ENCODE data around the gene GALNT6. TPM values are rescaled to one million over a fixed set of nuclear protein-coding genes. Genes with fewer than 3 reads are reported as not detected.
A peak's percentile ranks its signal among the peaks of the same experiment; 100 is the strongest.

The GALNT6 gene
- polyA plus RNA-seq, 2 of the 4 experiments (the other 2 are of a cell fraction): 3.6 to 4.3 TPM

GRCh38 chr12:51328587-51328986 is 62.6 kb downstream of the GALNT6 start:
- no peak for ATAC-seq
- Histone ChIP-seq H3K4me1 (peaks cover 15% of the 10 kb centered on the region), H3K9me3 (no peaks in the 10 kb centered on the region), H3K4me2 (no peak overlapping the region), H3K27ac (no peak overlapping the region), H3K4me3 (no peak overlapping the region)
- CTCF ChIA-PET: interaction anchor here (0.9 to 3.2 kb wide), 2 partner anchors 12 to 59 kb away, joined by 3 to 20 read pairs; no protein-coding TSS in a partner anchor
- FAIRE-seq: no peak
- WGBS (ENCODE audit: missing lambda C conversion rate): 84% methylated on average over 4 of the region's 4 CpGs
- TF ChIP-seq NFE2L2 (conservative IDR thresholded peaks at IDR 0.05; ENCODE audit: low read length) (no peak), RFX5 (IDR thresholded peaks at IDR 0.05) (no peak), MAX (IDR thresholded peaks at IDR 0.05) (no peak)
- POLR2A ChIA-PET: no interaction called here
- no peak for DNase-seq (ENCODE audit: low read depth in 1 of 2, low spot score in 1 of 2)

GRCh38 chr12:51326698-51327439 is 64.3 kb downstream of the GALNT6 start:
- Histone ChIP-seq H3K27ac (peak overlapping the region; percentile 41 to 77), H3K4me2 (peak overlapping the region; percentile 45), H3K9me3 (no peaks in the 10 kb centered on the region), H3K4me1 (peaks cover 15% of the 10 kb centered on the region), H3K4me3 (no peak overlapping the region)
- ChIA-PET POLR2A (interaction anchor here (0.6 kb wide), 2 partner anchors 46 to 68 kb away, joined by 3 to 5 read pairs; no protein-coding TSS in a partner anchor), CTCF (interaction anchor here (0.6 to 3.2 kb wide), 6 partner anchors 9 to 56 kb away, joined by 3 to 20 read pairs (median 4); partner anchors contain the start of gene SMAGP)
- ATAC-seq (peak; percentile 62 to 67; a peak in 5 of 6 replicates), DNase-seq (ENCODE audit: low read depth in 1 of 2, low spot score in 1 of 2) (peak in 1 of 2 experiments; percentile 42), FAIRE-seq (no peak)
- WGBS (ENCODE audit: missing lambda C conversion rate): 62% methylated on average over 7 of the region's 7 CpGs
- no peak; the same call in 1 of the 2 replicates for TF ChIP-seq HEYL (CRISPR knock-in tag; IDR thresholded peaks at IDR 0.05)
- no peak for TF ChIP-seq CBX8 (IDR thresholded peaks at IDR 0.05)
- TF ChIP-seq EHMT2 (IDR thresholded peaks at IDR 0.05; ENCODE audit: low read depth): no peak
- TF ChIP-seq MAFK (IDR thresholded peaks at IDR 0.05; ENCODE audit: partially characterized antibody): peak; percentile 69
- TF ChIP-seq HOXB13 (CRISPR knock-in tag; IDR thresholded peaks at IDR 0.05; ENCODE audit: low read depth): 0 out of 2 replicates have a peak, but pooled peaks have one; percentile 8
- no peak for TF ChIP-seq HOXA7 (CRISPR knock-in tag; IDR thresholded peaks at IDR 0.05)
- TF ChIP-seq ZSCAN20 (CRISPR knock-in tag; IDR thresholded peaks at IDR 0.05): 0 out of 2 replicates have a peak, but pooled peaks have one; percentile 34
- no peak for TF ChIP-seq ZNF302 (CRISPR knock-in tag; IDR thresholded peaks at IDR 0.05)
- TF ChIP-seq RFX5 (IDR thresholded peaks at IDR 0.05): no peak
- TF ChIP-seq CEBPB (IDR thresholded peaks at IDR 0.05): peak; percentile 80 to 94
- TF ChIP-seq TFCP2L1 (CRISPR knock-in tag; IDR thresholded peaks at IDR 0.05): no peak

- no peak for FAIRE-seq
- no peak for TF ChIP-seq HEYL (CRISPR knock-in tag; IDR thresholded peaks at IDR 0.05)
- TF ChIP-seq KDM1A (IDR thresholded peaks at IDR 0.05; ENCODE audit: low read depth): no peak
- DNase-seq (ENCODE audit: low read depth in 1 of 2, low spot score in 1 of 2): no peak
- H3K4me1 ChIP-seq: peaks cover 28% of the 10 kb centered on the region
- no peak overlapping the region for H3K4me2 ChIP-seq
- POLR2A ChIA-PET: no interaction called here
- no peaks in the 10 kb centered on the region for H3K9me3 ChIP-seq
- WGBS (ENCODE audit: missing lambda C conversion rate): 94% methylated on average over 4 of the region's 4 CpGs
- H3K4me3 ChIP-seq: no peak overlapping the region
- CTCF ChIA-PET: interaction anchor here (1.4 kb wide), 1 partner anchor 16 kb away, joined by 4 read pairs; no protein-coding TSS in a partner anchor
- ATAC-seq: no peak
- 0 out of 6 replicates have a peak overlapping the region, but pooled peaks of 1 of the 2 experiments have one; percentile 32 for H3K27ac ChIP-seq
Observed at GRCh38 chr12:51324953-51325352, 66.3 kb downstream of the GALNT6 start.

GRCh38 chr12:51323966-51324895 is 67.0 kb downstream of the GALNT6 start, which contains the start of gene BIN2:
Gene BIN2, minus strand, starts transcription at chr12:51324174. Its CDS starts 72 bp downstream, at chr12:51324102.
- no peaks in the 10 kb centered on the region for H3K9me3 ChIP-seq
- TF ChIP-seq HDAC2 (IDR thresholded peaks at IDR 0.05) (no peak), CHD2 (IDR thresholded peaks at IDR 0.05; ENCODE audit: low read length, partially characterized antibody) (no peak), CEBPB (IDR thresholded peaks at IDR 0.05) (no peak), JUNB (IDR thresholded peaks at IDR 0.05) (no peak), JUN (IDR thresholded peaks at IDR 0.05) (no peak)
- H3K4me2 ChIP-seq: no peak within 1 kb of the TSS
- no peak for DNase-seq (ENCODE audit: low read depth in 1 of 2, low spot score in 1 of 2)
- 94% methylated on average over 48 of the region's 60 CpGs for WGBS (ENCODE audit: missing lambda C conversion rate)
- peaks cover 33% of the 10 kb centered on the region for H3K4me1 ChIP-seq
- H3K4me3 ChIP-seq: no peak within 1 kb of the TSS
- ChIA-PET CTCF (interaction anchor here (1.0 to 1.4 kb wide), 2 partner anchors 10 to 17 kb away, joined by 3 to 4 read pairs; no protein-coding TSS in a partner anchor), POLR2A (no interaction called here)
- ATAC-seq: no peak
- no peak for FAIRE-seq
- peak within 1 kb of the TSS in 1 of 2 experiments; percentile 26; a peak in 1 of 6 replicates for H3K27ac ChIP-seq
